Central memory CD8-positive, alpha-beta T cell (primary cell): ENCODE results near the gene COL23A1.

Experiments
- ATAC-seq: fragments of 150-1000 bp; cut with Tn5 transposase; replicated peaks from 2 replicates; pipeline ENCODE4 v1.10.0; 2022; ENCODE audit warnings: mild to moderate bottlenecking, moderate FRiP score, moderate number of reproducible peaks; ENCODE audit not compliant: poor library complexity, severe bottlenecking; ENCODE audit errors: extremely low read depth
- DNase-seq, 2 donors: peaks; one replicate each; pipeline ENCODE4 v3.0.0; 2021; ENCODE audit warnings: low spot score in 2 of 2
- H3K27ac Mint-ChIP-seq: one replicate; pipeline ENCODE4 v1.8.0; 2022; ENCODE audit warnings: low read depth, mild to moderate bottlenecking, moderate library complexity, mixed read lengths
- H3K27me3 Mint-ChIP-seq: one replicate; pipeline ENCODE4 v1.8.0; 2022; ENCODE audit warnings: mixed read lengths
- H3K36me3 Mint-ChIP-seq: one replicate; pipeline ENCODE4 v1.8.0; 2022; ENCODE audit warnings: mild to moderate bottlenecking, moderate library complexity, mixed read lengths; ENCODE audit not compliant: insufficient read depth
- H3K4me1 Mint-ChIP-seq: one replicate; pipeline ENCODE4 v1.8.0; 2022; ENCODE audit warnings: mixed read lengths
- H3K4me3 Mint-ChIP-seq: one replicate; pipeline ENCODE4 v1.8.0; 2022; ENCODE audit warnings: mild to moderate bottlenecking, moderate library complexity, mixed read lengths
- H3K9me3 Mint-ChIP-seq: one replicate; pipeline ENCODE4 v1.8.0; 2022; ENCODE audit warnings: mixed read lengths

The COL23A1 gene

DNA sequence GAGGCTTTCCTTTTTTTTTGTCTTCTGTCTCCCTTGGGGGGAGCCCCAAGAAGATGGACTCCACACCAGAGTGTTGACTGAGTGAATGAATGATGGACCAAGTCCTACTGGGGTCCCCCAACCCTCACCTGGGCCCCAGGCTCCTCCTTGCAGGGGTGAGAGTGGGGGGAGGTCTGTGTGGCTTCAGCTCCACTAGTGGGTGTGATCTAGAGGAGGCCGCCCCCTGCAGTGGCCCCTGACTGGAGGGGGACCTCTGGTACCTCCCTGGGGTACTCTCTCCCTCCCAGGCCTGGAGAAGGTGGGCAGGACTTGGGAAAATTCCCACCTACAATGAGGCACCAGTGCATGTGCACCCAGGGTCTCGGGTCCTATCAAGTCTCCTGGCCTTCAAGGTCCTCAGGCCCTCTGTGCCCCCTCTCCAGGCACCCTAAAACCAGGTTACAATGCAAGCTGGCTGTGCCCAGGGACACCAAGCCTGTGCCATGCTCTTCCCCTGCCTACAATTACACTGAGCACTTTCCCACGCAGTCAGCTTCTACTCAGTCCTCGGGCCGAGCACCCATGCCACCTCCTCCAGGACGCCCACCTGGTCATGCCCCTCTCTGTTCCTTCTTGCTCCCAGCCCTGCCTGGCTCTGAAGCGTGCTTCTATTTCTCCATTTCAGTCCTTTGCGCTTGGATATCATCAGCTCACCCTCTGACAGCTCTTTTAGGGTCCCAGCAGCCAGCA, 240.4 kb downstream of the COL23A1 start:
- H3K4me1 Mint-ChIP-seq, result no peaks in the 10 kb centered on the region
- peaks cover 40% of the 10 kb centered on the region for H3K27me3 Mint-ChIP-seq
- no peak overlapping the region for H3K4me3 Mint-ChIP-seq
- ATAC-seq, result no peak
- no peaks in the 10 kb centered on the region for H3K36me3 Mint-ChIP-seq
- no peak overlapping the region for H3K27ac Mint-ChIP-seq
- no peak for DNase-seq
- H3K9me3 Mint-ChIP-seq, result no peaks in the 10 kb centered on the region

- peaks cover 33% of the 10 kb centered on the region for H3K27me3 Mint-ChIP-seq
- no peaks in the 10 kb centered on the region for H3K36me3 Mint-ChIP-seq
- no peaks in the 10 kb centered on the region for H3K4me1 Mint-ChIP-seq
- ATAC-seq, result no peak
- no peaks in the 10 kb centered on the region for H3K9me3 Mint-ChIP-seq
- H3K27ac Mint-ChIP-seq, result no peak overlapping the region
- no peak for DNase-seq
- H3K4me3 Mint-ChIP-seq, result no peak overlapping the region
These were observed 241.1 kb downstream of the COL23A1 start for GRCh38 chr5:178349075-178349511.

- H3K27me3 Mint-ChIP-seq, result peaks cover 28% of the 10 kb centered on the region
- H3K4me1 Mint-ChIP-seq, result no peaks in the 10 kb centered on the region
- H3K36me3 Mint-ChIP-seq, result no peaks in the 10 kb centered on the region
- H3K9me3 Mint-ChIP-seq, result no peaks in the 10 kb centered on the region
- H3K27ac Mint-ChIP-seq, result no peak overlapping the region
- DNase-seq (no peak), ATAC-seq (no peak)
- H3K4me3 Mint-ChIP-seq, result no peak overlapping the region
These were observed 241.7 kb downstream of the COL23A1 start for GRCh38 chr5:178348356-178349074.

GRCh38 chr5:178347956-178348355, 242.2 kb downstream of the COL23A1 start:
- no peaks in the 10 kb centered on the region for H3K36me3 Mint-ChIP-seq
- DNase-seq (no peak), ATAC-seq (no peak)
- no peaks in the 10 kb centered on the region for H3K4me1 Mint-ChIP-seq
- no peak overlapping the region for H3K27ac Mint-ChIP-seq
- no peaks in the 10 kb centered on the region for H3K9me3 Mint-ChIP-seq
- H3K27me3 Mint-ChIP-seq, result peaks cover 22% of the 10 kb centered on the region
- no peak overlapping the region for H3K4me3 Mint-ChIP-seq

DNA sequence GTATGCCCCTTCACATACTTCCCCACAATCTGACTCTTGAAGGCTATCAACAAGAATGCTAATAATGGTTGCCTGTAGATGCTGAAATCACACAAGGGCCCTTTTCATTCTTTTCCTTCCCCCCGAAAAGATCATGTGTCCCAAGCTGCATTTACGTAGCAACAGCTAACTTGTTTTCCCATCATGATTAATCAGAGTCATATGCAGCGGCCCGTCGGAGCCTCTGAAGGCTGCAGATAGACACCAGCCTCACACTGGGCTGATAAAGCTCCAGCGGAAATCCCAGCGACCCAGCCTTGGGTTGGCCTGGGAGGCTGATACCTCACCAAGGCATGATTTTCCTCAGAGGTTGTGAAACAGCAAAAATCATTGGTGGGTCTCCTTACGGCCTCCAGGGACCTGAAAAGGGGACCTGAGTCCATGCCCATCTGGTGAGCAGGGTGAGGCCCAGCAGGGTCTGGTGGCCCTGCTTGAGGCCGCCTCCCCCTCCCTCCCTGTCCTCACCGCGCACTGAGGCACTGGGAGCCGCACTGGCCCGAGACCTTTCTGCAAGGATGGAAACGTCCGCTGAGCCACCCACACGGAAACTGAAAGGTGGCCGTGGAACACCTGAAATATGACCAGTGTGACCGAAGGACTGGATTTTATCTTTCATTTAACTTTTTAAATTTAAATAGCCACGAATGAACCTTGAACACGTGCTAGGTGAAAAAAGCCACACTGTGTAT, 243.4 kb downstream of the COL23A1 start:
- H3K9me3 Mint-ChIP-seq, result no peaks in the 10 kb centered on the region
- H3K4me1 Mint-ChIP-seq, result no peaks in the 10 kb centered on the region
- DNase-seq (no peak), ATAC-seq (no peak)
- H3K36me3 Mint-ChIP-seq, result no peaks in the 10 kb centered on the region
- H3K4me3 Mint-ChIP-seq, result no peak overlapping the region
- peaks cover 20% of the 10 kb centered on the region for H3K27me3 Mint-ChIP-seq
- H3K27ac Mint-ChIP-seq, result no peak overlapping the region

DNA sequence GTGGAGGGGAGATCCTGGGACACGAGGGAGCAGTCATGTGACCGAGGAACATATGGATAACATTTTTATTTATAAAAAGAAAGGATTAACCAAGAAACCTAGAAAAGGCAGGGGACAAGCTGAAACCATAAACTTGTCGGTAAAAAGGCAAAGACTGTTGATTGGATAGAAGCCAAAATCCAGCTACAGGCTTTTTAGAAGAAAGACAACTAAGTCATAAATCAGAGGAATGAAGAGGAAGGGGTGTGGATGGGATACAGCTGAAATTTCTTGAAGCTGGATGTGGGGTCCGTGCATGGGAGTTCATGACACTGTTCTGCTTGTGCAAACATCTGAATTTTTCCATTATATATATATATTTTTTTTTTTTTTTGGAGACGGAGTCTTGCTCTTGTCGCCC, 246.9 kb downstream of the COL23A1 start:
- H3K4me1 Mint-ChIP-seq, result no peaks in the 10 kb centered on the region
- DNase-seq (no peak), ATAC-seq (no peak)
- no peak overlapping the region for H3K27ac Mint-ChIP-seq
- no peak overlapping the region for H3K4me3 Mint-ChIP-seq
- H3K36me3 Mint-ChIP-seq, result no peaks in the 10 kb centered on the region
- no peaks in the 10 kb centered on the region for H3K9me3 Mint-ChIP-seq
- H3K27me3 Mint-ChIP-seq, result peaks cover 20% of the 10 kb centered on the region

- no peaks in the 10 kb centered on the region for H3K36me3 Mint-ChIP-seq
- peaks cover 26% of the 10 kb centered on the region for H3K27me3 Mint-ChIP-seq
- DNase-seq, result no peak
- H3K27ac Mint-ChIP-seq, result no peak overlapping the region
- H3K4me3 Mint-ChIP-seq, result no peak overlapping the region
- H3K4me1 Mint-ChIP-seq, result no peaks in the 10 kb centered on the region
- no peak for ATAC-seq
- H3K9me3 Mint-ChIP-seq, result no peaks in the 10 kb centered on the region
These were observed 248.4 kb downstream of the COL23A1 start for GRCh38 chr5:178341851-178342140.

DNA sequence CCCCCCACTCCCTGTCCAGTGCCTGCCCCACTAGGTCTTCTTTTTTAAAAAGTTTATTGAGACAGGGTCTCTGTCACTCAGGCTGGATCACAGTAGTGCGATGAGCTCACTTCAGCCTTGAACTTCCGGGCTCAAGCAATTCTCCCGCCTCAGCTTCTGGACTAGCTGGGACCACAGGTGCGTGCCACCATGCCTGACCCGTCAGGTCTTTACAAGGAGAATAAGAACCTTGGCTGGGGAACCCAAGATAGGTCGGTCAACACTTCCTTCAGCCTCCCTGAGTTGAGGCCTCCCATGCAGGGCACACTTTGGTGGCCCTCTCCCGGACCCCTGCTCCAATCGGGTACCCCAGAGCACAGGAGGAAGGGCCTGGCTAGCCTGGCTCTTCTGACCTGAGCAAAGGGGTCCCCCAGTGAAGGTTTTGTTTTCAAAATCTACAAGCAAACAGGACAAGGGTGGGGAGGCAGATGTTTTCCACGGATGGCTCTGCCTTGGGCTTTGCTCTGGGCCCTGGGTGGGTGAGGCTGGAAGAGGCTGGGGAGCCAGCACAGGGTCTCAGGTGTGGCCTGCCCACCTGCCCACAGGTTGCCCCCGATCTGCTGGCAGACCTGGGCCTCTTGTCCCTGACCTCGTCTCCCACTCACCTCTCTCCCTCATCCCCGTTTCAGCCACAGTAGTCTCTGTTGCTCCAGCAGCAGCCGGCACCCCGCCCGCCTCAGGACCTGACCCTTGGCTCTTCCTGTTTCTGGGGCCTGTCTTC, 248.9 kb downstream of the COL23A1 start:
- H3K36me3 Mint-ChIP-seq, result no peaks in the 10 kb centered on the region
- no peak for DNase-seq
- no peaks in the 10 kb centered on the region for H3K9me3 Mint-ChIP-seq
- no peak for ATAC-seq
- no peaks in the 10 kb centered on the region for H3K4me1 Mint-ChIP-seq
- no peak overlapping the region for H3K4me3 Mint-ChIP-seq
- no peak overlapping the region for H3K27ac Mint-ChIP-seq
- peaks cover 29% of the 10 kb centered on the region for H3K27me3 Mint-ChIP-seq

DNA sequence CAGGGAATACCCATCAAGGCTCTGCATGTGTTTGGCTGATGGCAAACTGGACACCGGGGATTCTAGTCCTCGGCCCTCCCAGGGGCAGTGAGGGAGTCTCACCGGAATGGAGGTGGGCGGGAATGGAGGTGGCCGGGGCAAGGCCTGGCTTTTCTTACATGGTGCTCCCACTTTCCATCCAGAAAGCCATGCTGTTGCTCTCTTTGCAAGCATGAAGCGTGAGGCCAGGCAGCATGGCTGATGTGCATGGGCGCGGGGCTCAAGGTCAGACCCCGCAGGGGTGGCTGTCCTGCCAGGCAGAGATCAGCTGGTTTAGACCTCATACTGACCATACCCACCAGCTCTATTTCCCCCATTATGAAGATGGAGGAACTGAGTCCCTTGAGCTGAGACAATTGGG, 249.6 kb downstream of the COL23A1 start:
- no peak for DNase-seq
- H3K9me3 Mint-ChIP-seq, result no peaks in the 10 kb centered on the region

DNA sequence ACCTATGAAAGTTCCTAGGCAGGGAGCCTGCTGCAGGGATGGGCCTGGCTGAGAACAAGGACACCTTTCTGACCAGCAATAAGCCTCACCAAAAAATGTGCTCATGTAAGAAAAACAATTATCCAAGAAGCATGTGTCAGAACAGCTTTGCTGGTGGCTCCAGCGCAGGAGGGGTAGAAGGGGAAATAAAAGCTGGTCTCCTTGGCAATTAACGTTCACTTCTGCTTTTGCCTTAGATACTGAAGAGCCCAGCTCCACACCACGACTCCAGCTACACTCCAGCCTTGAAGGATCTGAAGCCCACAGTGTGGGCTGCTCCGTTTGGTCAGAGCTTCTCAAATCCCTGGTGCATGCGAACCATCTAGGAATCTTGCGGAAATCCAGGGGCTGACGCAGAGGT, 250.0 kb downstream of the COL23A1 start:
- H3K27ac Mint-ChIP-seq, result no peak overlapping the region
- ATAC-seq, result no peak
- DNase-seq, result no peak
- H3K9me3 Mint-ChIP-seq, result no peaks in the 10 kb centered on the region
- no peaks in the 10 kb centered on the region for H3K36me3 Mint-ChIP-seq
- H3K4me3 Mint-ChIP-seq, result no peak overlapping the region
- H3K4me1 Mint-ChIP-seq, result no peaks in the 10 kb centered on the region
- peaks cover 34% of the 10 kb centered on the region for H3K27me3 Mint-ChIP-seq

More for the DNA sequence above, 249.6 kb downstream of the COL23A1 start:
- ATAC-seq, result no peak
- no peaks in the 10 kb centered on the region for H3K4me1 Mint-ChIP-seq
- H3K4me3 Mint-ChIP-seq, result no peak overlapping the region
- peaks cover 30% of the 10 kb centered on the region for H3K27me3 Mint-ChIP-seq
- no peaks in the 10 kb centered on the region for H3K36me3 Mint-ChIP-seq
- no peak overlapping the region for H3K27ac Mint-ChIP-seq

- no peaks in the 10 kb centered on the region for H3K36me3 Mint-ChIP-seq
- H3K27ac Mint-ChIP-seq, result no peak overlapping the region
- no peaks in the 10 kb centered on the region for H3K4me1 Mint-ChIP-seq
- no peak overlapping the region for H3K4me3 Mint-ChIP-seq
- no peaks in the 10 kb centered on the region for H3K9me3 Mint-ChIP-seq
- ATAC-seq (no peak), DNase-seq (no peak)
- peaks cover 43% of the 10 kb centered on the region for H3K27me3 Mint-ChIP-seq
These were observed 250.9 kb downstream of the COL23A1 start for GRCh38 chr5:178339272-178339671.

DNA sequence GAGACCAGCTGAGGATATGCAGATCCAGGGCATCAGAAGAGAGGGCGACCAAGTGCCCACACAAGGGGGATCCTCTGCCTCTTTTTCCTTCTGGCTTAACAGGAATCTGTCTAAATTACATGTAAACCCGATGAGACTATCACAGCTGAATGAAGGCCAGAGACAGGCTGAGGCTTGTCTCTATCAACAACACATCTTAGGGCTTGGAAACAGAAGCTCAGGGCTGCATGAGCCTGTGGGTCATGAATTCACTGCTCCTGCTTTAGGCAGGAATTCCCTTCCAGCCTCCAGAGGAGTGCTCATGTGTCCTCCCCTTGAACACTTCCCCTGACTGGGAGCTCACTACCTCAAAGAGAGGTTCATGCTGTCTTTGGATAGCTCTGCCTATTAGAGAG, 251.4 kb downstream of the COL23A1 start:
- H3K9me3 Mint-ChIP-seq, result no peaks in the 10 kb centered on the region
- no peak overlapping the region for H3K4me3 Mint-ChIP-seq
- no peaks in the 10 kb centered on the region for H3K36me3 Mint-ChIP-seq
- H3K27me3 Mint-ChIP-seq, result peaks cover 48% of the 10 kb centered on the region
- ATAC-seq, result no peak
- no peak overlapping the region for H3K27ac Mint-ChIP-seq
- DNase-seq, result no peak
- H3K4me1 Mint-ChIP-seq, result no peaks in the 10 kb centered on the region
